BLaER1 (cell line): ENCODE measurements around the gene DPP7.

ENCODE experiments used
- H3K27ac ChIP-seq: shearing (Covaris generic); formaldehyde crosslinking; 2 replicates; pipeline ENCODE4 v1.8.1; 2022
- H3K27me3 ChIP-seq: shearing (Covaris generic); formaldehyde crosslinking; 2 replicates; pipeline ENCODE4 v1.8.1; 2022
- H3K36me3 ChIP-seq: shearing (Covaris generic); formaldehyde crosslinking; 2 replicates; pipeline ENCODE4 v1.8.1; 2022
- H3K4me1 ChIP-seq: shearing (Covaris generic); formaldehyde crosslinking; 2 replicates; pipeline ENCODE4 v1.8.1; 2022
- H3K4me2 ChIP-seq: shearing (Covaris generic); formaldehyde crosslinking; 2 replicates; pipeline ENCODE4 v1.8.1; 2022
- H3K4me3 ChIP-seq: shearing (Covaris generic); formaldehyde crosslinking; 2 replicates; pipeline ENCODE4 v1.8.1; 2022
- H3K9ac ChIP-seq: shearing (Covaris generic); formaldehyde crosslinking; 2 replicates; pipeline ENCODE4 v1.8.1; 2022
- H3K9me3 ChIP-seq: shearing (Covaris generic); formaldehyde crosslinking; 2 replicates; pipeline ENCODE4 v1.8.1; 2022
- H4K20me1 ChIP-seq: shearing (Covaris generic); formaldehyde crosslinking; 2 replicates; pipeline ENCODE4 v1.8.1; 2022
- Cebpa-rat ChIP-seq: shearing (Covaris generic); IDR thresholded peaks from 2 replicates; pipeline ENCODE4 v1.8.1; 2022

The DPP7 gene

DNA sequence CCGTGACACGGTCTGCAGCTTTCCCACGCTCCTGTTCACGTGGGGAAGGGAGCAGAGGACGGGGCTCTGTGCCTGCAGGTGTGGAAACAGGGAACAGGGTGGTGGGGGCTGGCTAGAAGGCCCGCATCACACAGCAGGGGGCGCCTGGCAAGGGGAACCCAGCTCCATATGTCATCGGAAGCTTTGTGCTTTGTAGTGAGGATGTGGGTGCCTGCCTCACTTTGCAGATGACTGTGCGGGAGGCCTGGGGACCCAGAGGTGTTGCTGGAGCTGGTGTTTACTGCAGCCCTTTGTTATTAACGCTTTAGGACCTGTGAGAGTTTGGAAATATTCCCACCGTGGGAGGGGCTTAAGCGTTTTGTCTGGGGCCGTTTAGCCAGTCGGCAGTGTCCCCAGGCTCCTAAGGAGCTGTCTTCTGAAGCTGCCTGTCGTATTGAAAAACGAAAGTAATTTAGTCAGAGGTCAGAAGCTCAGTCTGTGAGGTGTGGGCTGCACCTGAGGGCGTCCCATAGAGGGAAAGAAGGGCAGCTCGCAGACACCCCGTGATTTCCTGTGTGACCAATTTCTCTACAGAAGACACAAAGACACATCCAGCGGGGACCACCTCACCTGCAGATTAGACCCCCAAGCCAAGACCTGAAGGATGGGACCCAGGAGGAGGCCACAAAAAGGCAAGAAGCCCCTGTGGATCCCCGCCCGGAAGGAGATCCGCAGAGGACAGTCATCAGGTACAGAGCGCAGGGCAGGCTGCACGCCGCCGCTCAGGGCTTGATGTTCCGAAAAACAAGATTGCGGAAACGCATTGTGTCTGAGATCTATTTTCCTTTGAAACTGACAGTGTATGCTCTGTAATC lies 18.6 kb downstream of the DPP7 start:
- Histone ChIP-seq H3K4me2 (peak overlapping the region; percentile 80), H3K27ac (peak overlapping the region; percentile 58), H4K20me1 (0 out of 2 replicates have a peak, but pooled peaks cover 5% of the 10 kb centered on the region), H3K27me3 (no peaks in the 10 kb centered on the region), H3K36me3 (peaks cover 74% of the 10 kb centered on the region), H3K9me3 (peaks cover 3% of the 10 kb centered on the region), H3K4me3 (peak overlapping the region; percentile 37; the same call in 1 of the 2 replicates), H3K9ac (peak overlapping the region; percentile 52; the same call in 1 of the 2 replicates), H3K4me1 (peaks cover 29% of the 10 kb centered on the region)
- no peak for TF ChIP-seq Cebpa-rat

DNA sequence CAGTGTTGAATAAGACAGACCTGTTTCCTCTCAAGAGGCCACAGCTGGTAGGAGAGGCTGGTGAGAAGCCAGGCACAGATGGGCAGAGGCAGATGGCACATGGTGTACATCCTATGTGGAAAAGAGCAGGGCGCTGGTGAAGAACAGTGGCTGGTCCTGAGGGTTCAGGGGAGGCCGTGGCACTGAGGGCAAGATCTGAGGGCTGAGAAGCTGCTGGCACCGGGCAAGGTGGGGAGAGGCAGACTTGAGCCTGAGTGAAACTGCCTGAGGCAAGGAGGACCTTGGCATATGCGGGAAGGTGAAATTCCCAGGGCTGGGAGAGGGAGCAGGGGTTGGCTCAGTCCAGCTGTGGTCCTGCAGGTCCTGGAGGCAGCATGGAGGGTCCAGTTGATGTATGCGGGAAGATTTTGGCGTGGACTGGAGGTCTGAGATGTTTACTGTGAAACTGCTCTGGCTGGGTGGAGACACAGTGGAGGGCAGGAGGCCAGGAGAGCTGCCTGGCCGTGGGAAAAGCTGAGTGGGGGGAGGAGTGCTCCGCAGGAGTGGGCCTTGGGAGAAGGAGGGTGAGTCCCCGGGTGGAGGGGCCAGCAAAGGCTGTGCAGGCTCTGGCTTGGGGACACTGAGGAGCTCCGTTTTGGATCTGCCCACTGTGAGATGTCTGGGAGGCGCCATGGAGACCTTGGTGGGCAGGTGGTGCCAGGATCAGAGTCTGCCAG lies 25.1 kb downstream of the DPP7 start:
- peak overlapping the region; percentile 73 for H3K27ac ChIP-seq
- peak overlapping the region; percentile 65 for H3K9ac ChIP-seq

DNA sequence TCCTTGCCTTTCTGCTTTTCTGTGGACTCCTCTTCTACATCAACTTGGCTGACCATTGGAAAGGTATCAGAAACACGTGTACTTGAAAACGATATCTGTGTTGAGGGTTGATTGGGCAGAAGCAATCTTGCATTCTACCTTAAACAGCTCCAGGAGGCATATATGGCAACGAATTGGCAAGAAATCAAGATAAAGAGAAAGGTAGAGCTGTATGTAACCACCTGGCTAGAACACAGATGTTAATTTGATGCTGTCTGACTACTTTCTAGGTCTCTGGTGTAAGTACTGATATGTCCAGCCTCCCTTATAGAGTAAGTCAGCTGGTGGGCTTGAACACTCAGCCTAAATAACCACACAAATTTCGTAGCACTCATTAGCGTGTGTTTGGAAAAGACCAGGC lies 26.4 kb downstream of the DPP7 start:
- Histone ChIP-seq H3K4me1 (peaks cover 72% of the 10 kb centered on the region), H3K36me3 (peaks cover 29% of the 10 kb centered on the region), H3K4me3 (no peak overlapping the region; the same call in 1 of the 2 replicates), H4K20me1 (peaks cover 15% of the 10 kb centered on the region), H3K27ac (no peak overlapping the region), H3K9me3 (no peaks in the 10 kb centered on the region), H3K27me3 (no peaks in the 10 kb centered on the region), H3K4me2 (peak overlapping the region; percentile 98), H3K9ac (peak overlapping the region; percentile 83; the same call in 1 of the 2 replicates)
- no peak for TF ChIP-seq Cebpa-rat

More for the DNA sequence above, 25.1 kb downstream of the DPP7 start:
- peaks cover 33% of the 10 kb centered on the region for H3K36me3 ChIP-seq
- peaks cover 3% of the 10 kb centered on the region; the same call in 1 of the 2 replicates for H4K20me1 ChIP-seq
- H3K9me3 ChIP-seq: no peaks in the 10 kb centered on the region
- peaks cover 60% of the 10 kb centered on the region for H3K4me1 ChIP-seq
- peak overlapping the region; percentile 98 for H3K4me2 ChIP-seq
- H3K27me3 ChIP-seq: no peaks in the 10 kb centered on the region
- no peak overlapping the region for H3K4me3 ChIP-seq
- TF ChIP-seq Cebpa-rat: no peak

DNA sequence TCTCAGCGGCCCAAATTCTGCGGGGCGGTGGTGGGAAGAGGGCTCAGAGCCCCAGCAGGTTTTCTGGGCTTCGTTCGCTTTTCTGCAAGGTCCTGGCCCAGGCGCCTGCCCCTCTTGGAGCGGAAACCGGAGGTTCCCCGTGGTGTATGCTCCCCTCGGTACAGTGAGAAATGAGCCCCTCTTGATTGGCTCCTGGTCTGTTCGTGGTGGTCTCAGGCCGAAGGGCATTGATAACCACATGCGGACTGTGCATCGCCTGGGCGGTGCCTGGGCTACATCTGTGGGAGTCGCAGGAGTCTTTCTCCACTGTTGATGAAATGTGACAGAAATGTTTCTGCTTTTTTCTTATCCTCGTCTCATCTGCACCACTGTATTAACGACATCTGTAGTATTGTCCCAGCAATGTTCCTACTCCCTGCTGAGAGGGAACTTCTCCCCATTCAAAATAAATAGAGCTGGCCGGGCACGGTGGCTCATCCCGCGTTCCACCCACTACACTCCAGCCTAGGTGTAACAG lies 27.1 kb downstream of the DPP7 start:
- H3K9me3 ChIP-seq: no peaks in the 10 kb centered on the region
- H3K4me2 ChIP-seq: peak overlapping the region; percentile 98
- no peak for TF ChIP-seq Cebpa-rat
- peak overlapping the region; percentile 85 for H3K4me3 ChIP-seq
- H4K20me1 ChIP-seq: peaks cover 22% of the 10 kb centered on the region
- H3K27ac ChIP-seq: peak overlapping the region; percentile 86
- peaks cover 23% of the 10 kb centered on the region for H3K36me3 ChIP-seq
- peak overlapping the region; percentile 83 for H3K9ac ChIP-seq
- H3K4me1 ChIP-seq: peaks cover 79% of the 10 kb centered on the region
- H3K27me3 ChIP-seq: no peaks in the 10 kb centered on the region

DNA sequence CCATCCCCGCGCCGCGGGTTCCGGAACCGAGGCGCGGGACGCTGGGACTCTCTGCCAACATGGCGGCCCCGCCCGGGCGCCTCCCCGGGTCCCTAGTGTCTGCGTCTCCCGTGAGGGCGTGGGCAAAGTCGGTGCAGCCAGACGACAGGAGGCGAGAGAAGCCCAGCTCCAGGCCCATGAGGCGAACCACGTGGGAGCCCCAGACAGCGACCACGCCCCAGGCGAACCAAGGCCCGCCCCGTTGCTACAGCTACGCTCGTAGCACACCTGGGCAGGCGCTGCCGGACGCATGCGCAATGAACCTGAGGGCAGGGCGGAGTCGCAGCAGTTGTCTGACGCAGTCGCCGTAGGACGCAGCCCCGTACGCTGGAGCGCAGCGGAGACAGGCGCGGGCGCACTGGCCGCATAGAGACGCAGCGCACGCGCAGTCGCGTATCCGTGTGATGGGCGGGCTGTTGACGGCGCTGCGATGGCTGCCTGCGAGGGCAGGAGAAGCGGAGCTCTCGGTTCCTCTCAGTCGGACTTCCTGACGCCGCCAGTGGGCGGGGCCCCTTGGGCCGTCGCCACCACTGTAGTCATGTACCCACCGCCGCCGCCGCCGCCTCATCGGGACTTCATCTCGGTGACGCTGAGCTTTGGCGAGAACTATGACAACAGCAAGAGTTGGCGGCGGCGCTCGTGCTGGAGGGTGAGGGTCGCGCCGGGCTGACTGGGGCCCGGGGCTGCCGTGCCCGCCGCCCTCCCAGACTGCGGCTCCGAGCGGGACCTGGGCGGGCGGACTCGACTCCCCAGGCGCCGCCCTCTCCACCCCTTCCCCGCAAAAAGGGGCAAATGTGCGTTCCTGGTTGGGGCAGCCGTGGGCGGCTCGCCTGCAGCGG lies 27.8 kb downstream of the DPP7 start, which contains the start of gene MAN1B1:
TSS of gene MAN1B1 (plus strand) at position 455 of the 878 bp plus-strand sequence. CDS start at position 470, 15 bp downstream.
- H3K27me3 ChIP-seq: no peaks in the 10 kb centered on the region
- TF ChIP-seq Cebpa-rat: no peak
- H3K4me2 ChIP-seq: peak within 1 kb of the TSS; percentile 99
- H3K4me3 ChIP-seq: peak within 1 kb of the TSS; percentile 85
- no peaks in the 10 kb centered on the region for H3K9me3 ChIP-seq
- peak within 1 kb of the TSS; percentile 89 for H3K27ac ChIP-seq
- peaks cover 29% of the 10 kb centered on the region for H4K20me1 ChIP-seq
- H3K36me3 ChIP-seq: peaks cover 23% of the 10 kb centered on the region
- peak within 1 kb of the TSS; percentile 84 for H3K9ac ChIP-seq
- H3K4me1 ChIP-seq: peaks cover 86% of the 10 kb centered on the region

DNA sequence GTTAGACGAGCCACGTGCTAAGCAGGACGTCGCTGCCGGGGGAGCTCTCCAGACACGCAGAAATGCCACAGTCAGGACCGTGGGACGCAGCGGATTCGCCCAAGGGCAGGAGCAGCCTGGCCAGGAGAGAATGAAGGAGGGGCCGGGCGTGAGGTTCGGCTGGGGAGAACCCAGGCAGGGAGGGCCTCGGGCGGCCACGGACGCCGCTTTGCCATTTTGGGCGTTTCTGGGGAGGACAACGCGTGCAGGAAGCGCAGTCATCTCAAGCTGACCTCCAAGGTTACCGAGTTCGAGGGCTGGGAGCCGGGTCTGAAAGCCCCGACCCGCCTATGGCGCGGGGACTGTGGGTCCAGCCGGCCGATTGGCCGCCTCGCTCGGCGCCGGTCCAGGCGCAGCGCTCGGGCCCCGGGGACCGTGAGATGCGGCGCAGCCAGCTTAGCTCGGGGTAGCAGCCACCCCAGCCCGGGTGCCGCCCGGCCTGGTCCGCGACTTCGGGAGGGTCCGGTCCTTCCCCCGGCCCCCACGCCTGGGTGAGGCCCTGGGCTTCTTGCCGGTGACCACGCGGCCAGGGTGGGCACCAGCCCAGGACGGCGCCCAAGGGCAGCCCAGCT lies 28.5 kb downstream of the DPP7 start:
- peak overlapping the region; percentile 99 for H3K4me2 ChIP-seq
- H3K4me1 ChIP-seq: peaks cover 89% of the 10 kb centered on the region
- H3K9me3 ChIP-seq: no peaks in the 10 kb centered on the region
- peak overlapping the region; percentile 89 for H3K27ac ChIP-seq
- H3K4me3 ChIP-seq: peak overlapping the region; percentile 85
- H3K9ac ChIP-seq: peak overlapping the region; percentile 84
- peaks cover 36% of the 10 kb centered on the region for H4K20me1 ChIP-seq
- H3K36me3 ChIP-seq: peaks cover 26% of the 10 kb centered on the region
- H3K27me3 ChIP-seq: no peaks in the 10 kb centered on the region
- no peak for TF ChIP-seq Cebpa-rat

DNA sequence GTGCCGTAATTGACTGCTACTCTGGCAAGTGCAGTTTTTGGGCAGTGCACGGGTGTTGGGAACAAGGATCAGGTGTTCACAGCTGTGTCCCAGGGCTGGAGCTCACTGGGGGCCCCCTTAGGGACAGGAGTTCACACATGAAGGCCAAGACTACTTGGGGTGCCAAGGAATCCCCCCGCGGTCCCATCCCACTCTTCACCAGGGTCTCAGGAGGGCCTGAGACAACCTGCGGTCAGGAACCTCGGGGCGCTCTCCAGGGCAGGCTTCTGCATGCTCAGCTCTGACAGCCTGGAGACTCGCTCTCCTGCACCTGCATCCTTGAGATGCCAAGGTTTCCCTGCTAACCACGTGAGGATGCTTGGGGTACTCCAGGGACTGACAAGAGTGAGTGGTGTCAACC lies 30.0 kb downstream of the DPP7 start:
- Histone ChIP-seq H3K4me3 (peak overlapping the region; percentile 17; the same call in 1 of the 2 replicates), H3K4me2 (peak overlapping the region; percentile 99), H4K20me1 (peaks cover 51% of the 10 kb centered on the region), H3K9me3 (no peaks in the 10 kb centered on the region), H3K27me3 (no peaks in the 10 kb centered on the region), H3K27ac (no peak overlapping the region), H3K4me1 (peaks cover 90% of the 10 kb centered on the region), H3K36me3 (peaks cover 27% of the 10 kb centered on the region), H3K9ac (0 out of 2 replicates have a peak overlapping the region, but pooled peaks have one; percentile 45)
- TF ChIP-seq Cebpa-rat: no peak

DNA sequence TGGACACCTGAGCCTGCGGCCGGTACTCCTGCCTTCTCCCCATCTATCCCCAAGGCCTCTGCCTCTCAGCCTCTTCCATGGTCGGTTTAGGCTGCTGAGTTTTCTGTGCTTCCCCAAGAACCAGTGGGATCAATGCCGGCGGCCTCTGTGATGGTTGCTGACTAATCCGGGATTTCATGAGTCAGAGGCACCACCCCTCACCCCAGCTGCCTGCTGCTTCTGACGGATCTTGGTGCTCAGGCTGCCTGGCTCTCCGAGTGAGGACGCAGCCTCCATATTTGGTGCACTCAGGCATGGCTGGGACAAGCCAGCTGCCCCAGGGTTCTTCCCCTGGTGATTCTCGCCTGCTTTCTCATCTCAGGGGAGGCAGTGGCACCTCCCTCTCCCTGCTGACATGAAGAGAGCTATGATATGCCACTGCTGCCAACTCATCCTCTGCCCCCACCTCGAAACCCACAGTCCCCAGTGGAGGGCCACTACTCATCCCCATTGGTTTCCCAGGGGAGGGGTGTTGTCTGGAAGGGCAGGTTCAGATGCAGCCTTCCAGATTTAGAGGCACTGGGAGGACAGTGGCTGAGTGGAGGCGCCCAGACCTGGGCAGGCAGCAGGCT lies 31.0 kb downstream of the DPP7 start:
- Histone ChIP-seq H3K4me3 (peak overlapping the region; percentile 45), H3K4me2 (peak overlapping the region; percentile 99), H3K27ac (peak overlapping the region; percentile 63), H3K4me1 (peaks cover 90% of the 10 kb centered on the region), H3K36me3 (peaks cover 35% of the 10 kb centered on the region), H4K20me1 (peaks cover 62% of the 10 kb centered on the region), H3K9ac (peak overlapping the region; percentile 45; the same call in 1 of the 2 replicates), H3K27me3 (no peaks in the 10 kb centered on the region), H3K9me3 (no peaks in the 10 kb centered on the region)
- no peak for TF ChIP-seq Cebpa-rat
